ENCODE data around the gene AGBL4.

Gene AGBL4

GRCh38 chr1:49364676-49365075 lies 659.1 kb downstream of the AGBL4 start:
- no peak overlapping the region for H3K9ac ChIP-seq (ENCODE audit: low read length)
- no peak overlapping the region for H3K14ac ChIP-seq (ENCODE audit: low read length in 2 of 2)
- H2BK12ac ChIP-seq (ENCODE audit: low read length in 2 of 2), result no peak overlapping the region
- no peak overlapping the region for H3K27ac ChIP-seq (ENCODE audit: low read length, poor library complexity, severe bottlenecking)
- H3K27me3 ChIP-seq (ENCODE audit: control insufficient read depth in 1 of 2, insufficient read depth in 1 of 2, low read length in 2 of 2), result no peaks in the 10 kb centered on the region
- H2AK5ac ChIP-seq (ENCODE audit: low read length, severe bottlenecking), result no peak overlapping the region
- H3K23ac ChIP-seq (ENCODE audit: low read length in 2 of 2), result no peak overlapping the region
- H2BK15ac ChIP-seq (ENCODE audit: low read depth, poor library complexity, severe bottlenecking), result no peak overlapping the region
- no peak overlapping the region for H2AFZ ChIP-seq (ENCODE audit: low read depth, low read length)
- DNase-seq, result no peak
- no peaks in the 10 kb centered on the region for H3K9me3 ChIP-seq (ENCODE audit: control insufficient read depth, low read length)
- no peaks in the 10 kb centered on the region for H3K4me1 ChIP-seq (ENCODE audit: control insufficient read depth, insufficient read depth, low read depth, low read length)
- 93% methylated on average over 4 of the region's 7 CpGs for WGBS
- no peak overlapping the region for H4K91ac ChIP-seq (ENCODE audit: low read length)
- no peaks in the 10 kb centered on the region for H3K36me3 ChIP-seq (ENCODE audit: control insufficient read depth in 1 of 2, insufficient read depth in 2 of 2, low read depth in 1 of 2, low read length in 2 of 2)
- no peaks in the 10 kb centered on the region for H3K79me1 ChIP-seq (replicated peaks; ENCODE audit: low read length, poor library complexity, severe bottlenecking)
- no peak overlapping the region for H4K8ac ChIP-seq (ENCODE audit: low read length)
- no peak overlapping the region for H3K4me3 ChIP-seq (ENCODE audit: insufficient read depth in 1 of 2, low read depth in 1 of 2, low read length in 2 of 2)
- no peak overlapping the region for H2BK120ac ChIP-seq (ENCODE audit: low read depth, low read length)
- H3K4me2 ChIP-seq (ENCODE audit: low read length, poor library complexity, severe bottlenecking), result no peak overlapping the region
- H3K4ac ChIP-seq (ENCODE audit: low read depth in 1 of 2, low read length in 2 of 2), result no peak overlapping the region
- H3K18ac ChIP-seq (ENCODE audit: low read depth in 1 of 2, low read length in 2 of 2), result no peak overlapping the region
- no peak overlapping the region for H2BK5ac ChIP-seq (ENCODE audit: low read depth, low read length, poor library complexity, severe bottlenecking)

GRCh38 chr1:49363628-49364027 lies 660.1 kb downstream of the AGBL4 start:
- Histone ChIP-seq H3K4ac (ENCODE audit: low read depth in 1 of 2, low read length in 2 of 2) (no peak overlapping the region), H3K14ac (ENCODE audit: low read length in 2 of 2) (no peak overlapping the region), H3K9me3 (ENCODE audit: control insufficient read depth, low read length) (no peaks in the 10 kb centered on the region), H3K4me2 (ENCODE audit: low read length, poor library complexity, severe bottlenecking) (no peak overlapping the region), H3K27me3 (ENCODE audit: control insufficient read depth in 1 of 2, insufficient read depth in 1 of 2, low read length in 2 of 2) (no peaks in the 10 kb centered on the region), H3K9ac (ENCODE audit: low read length) (no peak overlapping the region), H3K23ac (ENCODE audit: low read length in 2 of 2) (no peak overlapping the region), H4K8ac (ENCODE audit: low read length) (no peak overlapping the region), H2BK15ac (ENCODE audit: low read depth, poor library complexity, severe bottlenecking) (no peak overlapping the region), H2BK12ac (ENCODE audit: low read length in 2 of 2) (no peak overlapping the region), H3K4me1 (ENCODE audit: control insufficient read depth, insufficient read depth, low read depth, low read length) (no peaks in the 10 kb centered on the region), H2AK5ac (ENCODE audit: low read length, severe bottlenecking) (no peak overlapping the region), H3K4me3 (ENCODE audit: insufficient read depth in 1 of 2, low read depth in 1 of 2, low read length in 2 of 2) (no peak overlapping the region), H2BK5ac (ENCODE audit: low read depth, low read length, poor library complexity, severe bottlenecking) (no peak overlapping the region), H4K91ac (ENCODE audit: low read length) (no peak overlapping the region), H3K27ac (ENCODE audit: low read length, poor library complexity, severe bottlenecking) (no peak overlapping the region), H2BK120ac (ENCODE audit: low read depth, low read length) (no peak overlapping the region), H3K18ac (ENCODE audit: low read depth in 1 of 2, low read length in 2 of 2) (no peak overlapping the region), H2AFZ (ENCODE audit: low read depth, low read length) (no peak overlapping the region), H3K79me1 (replicated peaks; ENCODE audit: low read length, poor library complexity, severe bottlenecking) (no peaks in the 10 kb centered on the region), H3K36me3 (ENCODE audit: control insufficient read depth in 1 of 2, insufficient read depth in 2 of 2, low read depth in 1 of 2, low read length in 2 of 2) (no peaks in the 10 kb centered on the region)
- no peak for DNase-seq
- WGBS, result 95% methylated on average over 1 of the region's 1 CpG

- Histone ChIP-seq H3K27me3 (ENCODE audit: control insufficient read depth in 1 of 2, insufficient read depth in 1 of 2, low read length in 2 of 2) (no peaks in the 10 kb centered on the region), H2BK12ac (ENCODE audit: low read length in 2 of 2) (no peak overlapping the region), H2AK5ac (ENCODE audit: low read length, severe bottlenecking) (no peak overlapping the region), H3K4me1 (ENCODE audit: control insufficient read depth, insufficient read depth, low read depth, low read length) (no peaks in the 10 kb centered on the region), H3K9ac (ENCODE audit: low read length) (no peak overlapping the region), H3K4ac (ENCODE audit: low read depth in 1 of 2, low read length in 2 of 2) (no peak overlapping the region), H3K4me2 (ENCODE audit: low read length, poor library complexity, severe bottlenecking) (no peak overlapping the region), H2BK15ac (ENCODE audit: low read depth, poor library complexity, severe bottlenecking) (no peak overlapping the region), H4K8ac (ENCODE audit: low read length) (no peak overlapping the region), H3K14ac (ENCODE audit: low read length in 2 of 2) (no peak overlapping the region), H3K9me3 (ENCODE audit: control insufficient read depth, low read length) (no peaks in the 10 kb centered on the region), H4K91ac (ENCODE audit: low read length) (no peak overlapping the region), H3K27ac (ENCODE audit: low read length, poor library complexity, severe bottlenecking) (no peak overlapping the region), H2BK120ac (ENCODE audit: low read depth, low read length) (no peak overlapping the region), H3K79me1 (replicated peaks; ENCODE audit: low read length, poor library complexity, severe bottlenecking) (no peaks in the 10 kb centered on the region), H2AFZ (ENCODE audit: low read depth, low read length) (no peak overlapping the region), H3K18ac (ENCODE audit: low read depth in 1 of 2, low read length in 2 of 2) (no peak overlapping the region), H2BK5ac (ENCODE audit: low read depth, low read length, poor library complexity, severe bottlenecking) (no peak overlapping the region), H3K4me3 (ENCODE audit: insufficient read depth in 1 of 2, low read depth in 1 of 2, low read length in 2 of 2) (no peak overlapping the region), H3K23ac (ENCODE audit: low read length in 2 of 2) (no peak overlapping the region), H3K36me3 (ENCODE audit: control insufficient read depth in 1 of 2, insufficient read depth in 2 of 2, low read depth in 1 of 2, low read length in 2 of 2) (no peaks in the 10 kb centered on the region)
- no CpG with 5 or more reads among the region's 1 CpG for WGBS
- DNase-seq, result no peak
Measured at GRCh38 chr1:49358036-49358435, 665.7 kb downstream of the AGBL4 start.

GRCh38 chr1:49356594-49356993 lies 667.2 kb downstream of the AGBL4 start:
- Histone ChIP-seq H3K27me3 (ENCODE audit: control insufficient read depth in 1 of 2, insufficient read depth in 1 of 2, low read length in 2 of 2) (no peaks in the 10 kb centered on the region), H3K23ac (ENCODE audit: low read length in 2 of 2) (no peak overlapping the region), H4K91ac (ENCODE audit: low read length) (no peak overlapping the region), H3K9ac (ENCODE audit: low read length) (no peak overlapping the region), H2BK5ac (ENCODE audit: low read depth, low read length, poor library complexity, severe bottlenecking) (no peak overlapping the region), H3K18ac (ENCODE audit: low read depth in 1 of 2, low read length in 2 of 2) (no peak overlapping the region), H2AK5ac (ENCODE audit: low read length, severe bottlenecking) (no peak overlapping the region), H3K36me3 (ENCODE audit: control insufficient read depth in 1 of 2, insufficient read depth in 2 of 2, low read depth in 1 of 2, low read length in 2 of 2) (no peaks in the 10 kb centered on the region), H2BK12ac (ENCODE audit: low read length in 2 of 2) (no peak overlapping the region), H3K4ac (ENCODE audit: low read depth in 1 of 2, low read length in 2 of 2) (no peak overlapping the region), H2BK120ac (ENCODE audit: low read depth, low read length) (no peak overlapping the region), H2BK15ac (ENCODE audit: low read depth, poor library complexity, severe bottlenecking) (no peak overlapping the region), H3K4me1 (ENCODE audit: control insufficient read depth, insufficient read depth, low read depth, low read length) (no peaks in the 10 kb centered on the region), H3K9me3 (ENCODE audit: control insufficient read depth, low read length) (no peaks in the 10 kb centered on the region), H3K14ac (ENCODE audit: low read length in 2 of 2) (no peak overlapping the region), H3K4me2 (ENCODE audit: low read length, poor library complexity, severe bottlenecking) (no peak overlapping the region), H4K8ac (ENCODE audit: low read length) (no peak overlapping the region), H3K79me1 (replicated peaks; ENCODE audit: low read length, poor library complexity, severe bottlenecking) (no peaks in the 10 kb centered on the region), H2AFZ (ENCODE audit: low read depth, low read length) (no peak overlapping the region), H3K4me3 (ENCODE audit: insufficient read depth in 1 of 2, low read depth in 1 of 2, low read length in 2 of 2) (no peak overlapping the region), H3K27ac (ENCODE audit: low read length, poor library complexity, severe bottlenecking) (no peak overlapping the region)
- DNase-seq, result no peak

All from mesenchymal stem cell (in vitro differentiated cells and primary cell).